ENCODE results near the gene ARMC12.

- TF ChIP-seq SMAD3 (CRISPR knock-in tag; IDR thresholded peaks at IDR 0.05; ENCODE audit: borderline replicate concordance) (no peak), RELA (CRISPR knock-in tag; IDR thresholded peaks at IDR 0.05; ENCODE audit: borderline replicate concordance) (no peak), ZNF219 (CRISPR knock-in tag; IDR thresholded peaks at IDR 0.05; ENCODE audit: borderline replicate concordance) (no peak)
- TF ChIP-seq, protein P1, sequence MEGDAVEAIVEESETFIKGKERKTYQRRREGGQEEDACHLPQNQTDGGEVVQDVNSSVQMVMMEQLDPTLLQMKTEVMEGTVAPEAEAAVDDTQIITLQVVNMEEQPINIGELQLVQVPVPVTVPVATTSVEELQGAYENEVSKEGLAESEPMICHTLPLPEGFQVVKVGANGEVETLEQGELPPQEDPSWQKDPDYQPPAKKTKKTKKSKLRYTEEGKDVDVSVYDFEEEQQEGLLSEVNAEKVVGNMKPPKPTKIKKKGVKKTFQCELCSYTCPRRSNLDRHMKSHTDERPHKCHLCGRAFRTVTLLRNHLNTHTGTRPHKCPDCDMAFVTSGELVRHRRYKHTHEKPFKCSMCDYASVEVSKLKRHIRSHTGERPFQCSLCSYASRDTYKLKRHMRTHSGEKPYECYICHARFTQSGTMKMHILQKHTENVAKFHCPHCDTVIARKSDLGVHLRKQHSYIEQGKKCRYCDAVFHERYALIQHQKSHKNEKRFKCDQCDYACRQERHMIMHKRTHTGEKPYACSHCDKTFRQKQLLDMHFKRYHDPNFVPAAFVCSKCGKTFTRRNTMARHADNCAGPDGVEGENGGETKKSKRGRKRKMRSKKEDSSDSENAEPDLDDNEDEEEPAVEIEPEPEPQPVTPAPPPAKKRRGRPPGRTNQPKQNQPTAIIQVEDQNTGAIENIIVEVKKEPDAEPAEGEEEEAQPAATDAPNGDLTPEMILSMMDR (IDR thresholded peaks at IDR 0.05), result no peak
Measured at GRCh38 chr6:35786810-35787209, 50.0 kb downstream of the ARMC12 start.
